DND-41 (cell line): ENCODE measurements around the gene NCKAP5L.

Source experiments
- EZH2 ChIP-seq: IDR thresholded peaks from 3 replicates; pipeline ENCODE4 v1.6.1; 2012; ENCODE audit warnings: borderline replicate concordance, low read depth, mild to moderate bottlenecking, moderate library complexity, low read length, inconsistent platforms; ENCODE audit not compliant: severe bottlenecking
- TF ChIP-seq, protein P1 (sequence below): IDR thresholded peaks from 2 replicates; pipeline ENCODE4 v1.5.1; 2012; ENCODE audit warnings: borderline replicate concordance, low read length, moderate library complexity, mild to moderate bottlenecking; ENCODE audit not compliant: poor library complexity, severe bottlenecking; ENCODE audit errors: extremely low read depth

DNA sequence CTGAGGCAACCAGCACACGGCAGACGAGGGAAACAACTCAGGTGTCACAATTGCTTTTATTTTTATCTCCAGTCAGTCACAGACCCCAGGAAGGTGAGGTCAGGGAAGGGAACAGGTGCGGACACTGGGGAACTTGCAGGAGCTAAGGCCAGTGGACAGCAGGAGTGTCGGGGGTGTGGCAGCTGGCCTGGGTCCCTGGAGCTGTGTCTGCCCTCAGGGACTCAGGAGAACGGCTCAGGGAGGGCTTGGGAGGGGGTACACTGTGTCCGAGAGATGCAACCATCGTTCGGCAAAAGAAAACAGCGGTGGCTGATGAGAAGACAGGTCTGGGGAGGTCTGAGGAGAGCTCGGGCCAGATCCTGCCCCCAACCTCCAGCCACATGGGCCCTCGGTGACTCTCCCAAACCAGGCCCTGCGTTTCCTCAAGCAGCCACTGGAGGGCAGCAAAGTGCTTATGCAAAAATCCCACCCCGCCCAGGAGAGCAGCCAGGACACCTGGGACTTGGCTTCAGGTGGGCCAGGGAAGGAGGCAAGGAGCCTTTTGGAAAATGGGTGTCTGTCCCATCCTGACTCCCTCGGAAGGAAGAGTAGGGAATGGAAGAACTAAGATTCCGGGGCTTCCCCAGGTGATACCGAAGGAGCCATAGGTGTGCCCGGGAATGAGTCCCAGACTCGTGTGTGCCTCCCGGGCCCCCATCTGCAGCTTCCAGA lies 38.8 kb upstream of the NCKAP5L start:
- TF ChIP-seq, protein P1, sequence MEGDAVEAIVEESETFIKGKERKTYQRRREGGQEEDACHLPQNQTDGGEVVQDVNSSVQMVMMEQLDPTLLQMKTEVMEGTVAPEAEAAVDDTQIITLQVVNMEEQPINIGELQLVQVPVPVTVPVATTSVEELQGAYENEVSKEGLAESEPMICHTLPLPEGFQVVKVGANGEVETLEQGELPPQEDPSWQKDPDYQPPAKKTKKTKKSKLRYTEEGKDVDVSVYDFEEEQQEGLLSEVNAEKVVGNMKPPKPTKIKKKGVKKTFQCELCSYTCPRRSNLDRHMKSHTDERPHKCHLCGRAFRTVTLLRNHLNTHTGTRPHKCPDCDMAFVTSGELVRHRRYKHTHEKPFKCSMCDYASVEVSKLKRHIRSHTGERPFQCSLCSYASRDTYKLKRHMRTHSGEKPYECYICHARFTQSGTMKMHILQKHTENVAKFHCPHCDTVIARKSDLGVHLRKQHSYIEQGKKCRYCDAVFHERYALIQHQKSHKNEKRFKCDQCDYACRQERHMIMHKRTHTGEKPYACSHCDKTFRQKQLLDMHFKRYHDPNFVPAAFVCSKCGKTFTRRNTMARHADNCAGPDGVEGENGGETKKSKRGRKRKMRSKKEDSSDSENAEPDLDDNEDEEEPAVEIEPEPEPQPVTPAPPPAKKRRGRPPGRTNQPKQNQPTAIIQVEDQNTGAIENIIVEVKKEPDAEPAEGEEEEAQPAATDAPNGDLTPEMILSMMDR = peak; percentile 97
- TF ChIP-seq EZH2 = no peak
